HG03025 (cell line): Measurements from ENCODE around the gene C1orf141.
"Not testable (repeated sequence)": the region's sequence is repeated elsewhere in the genome, so short reads cannot be mapped to it uniquely, and the experiment has no call there.

Experiments used
- ATAC-seq: cut with Tn5 transposase; IDR thresholded peaks from one replicate; pipeline ENCODE4 v1.9.1; 2021; ENCODE audit warnings: mild to moderate bottlenecking, moderate library complexity; ENCODE audit not compliant: unreplicated experiment, low FRiP score

The C1orf141 gene

DNA sequence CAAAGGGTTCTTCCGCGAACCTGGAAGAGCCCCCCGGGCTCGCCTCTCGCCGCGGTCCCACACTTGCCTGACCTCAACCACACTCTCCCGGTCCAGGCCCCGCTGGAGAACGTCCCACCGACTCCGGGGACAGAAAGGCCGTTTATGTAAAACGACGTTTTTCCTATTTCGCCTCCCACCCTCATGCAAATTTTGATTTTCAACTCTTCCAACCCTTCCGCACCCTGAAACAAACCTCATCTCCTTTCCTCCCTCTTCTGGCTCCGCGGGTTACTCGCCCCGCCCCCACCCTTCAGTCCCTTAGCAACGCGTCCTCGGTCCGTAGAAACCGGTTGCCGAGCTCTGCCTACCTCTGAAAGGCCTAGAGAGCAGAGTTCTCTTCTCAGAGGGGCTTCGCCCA lies at the start of gene C1orf141:
Gene C1orf141 (minus strand): TSS at position 276 of the 400 bp plus-strand sequence. CDS start 7,730 bp downstream, outside the sequence.
- ATAC-seq, result no peak

DNA sequence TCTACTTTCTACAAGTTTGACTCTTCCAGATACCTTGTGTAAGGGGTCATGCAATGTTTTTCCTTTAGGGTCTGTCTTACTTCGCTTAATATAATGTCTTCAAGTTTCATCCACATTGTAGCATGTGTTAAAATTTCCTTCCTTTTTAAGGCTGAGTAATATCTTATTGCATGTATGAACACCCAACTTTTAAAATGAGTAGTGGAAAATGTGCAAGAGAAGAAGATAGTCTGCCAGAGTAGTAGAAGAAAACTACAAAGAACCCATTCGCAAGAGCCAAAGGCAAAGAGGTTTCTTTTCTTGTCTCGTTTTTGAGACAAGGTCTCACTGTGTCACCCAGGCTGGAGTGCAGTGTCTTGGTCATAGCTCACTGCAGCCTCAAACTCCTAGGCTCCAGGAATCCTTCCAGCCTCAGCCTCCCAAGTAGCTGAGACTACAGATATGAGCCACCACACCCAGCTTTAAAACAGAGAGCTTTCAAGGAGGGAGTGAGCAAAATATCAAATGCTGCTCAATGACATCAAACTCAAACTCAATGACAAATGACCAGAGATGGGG lies 40.8 kb upstream of the C1orf141 start:
- no peak for ATAC-seq

- ATAC-seq, result no peak
These were observed 40.0 kb upstream of the C1orf141 start for GRCh38 chr1:67174716-67175284.

- ATAC-seq, result no peak
These were observed 39.2 kb upstream of the C1orf141 start for GRCh38 chr1:67173988-67174387.

- no peak for ATAC-seq
These were observed 37.2 kb upstream of the C1orf141 start for GRCh38 chr1:67171978-67172377.

GRCh38 chr1:67171574-67171955 lies 36.8 kb upstream of the C1orf141 start:
- no peak for ATAC-seq

DNA sequence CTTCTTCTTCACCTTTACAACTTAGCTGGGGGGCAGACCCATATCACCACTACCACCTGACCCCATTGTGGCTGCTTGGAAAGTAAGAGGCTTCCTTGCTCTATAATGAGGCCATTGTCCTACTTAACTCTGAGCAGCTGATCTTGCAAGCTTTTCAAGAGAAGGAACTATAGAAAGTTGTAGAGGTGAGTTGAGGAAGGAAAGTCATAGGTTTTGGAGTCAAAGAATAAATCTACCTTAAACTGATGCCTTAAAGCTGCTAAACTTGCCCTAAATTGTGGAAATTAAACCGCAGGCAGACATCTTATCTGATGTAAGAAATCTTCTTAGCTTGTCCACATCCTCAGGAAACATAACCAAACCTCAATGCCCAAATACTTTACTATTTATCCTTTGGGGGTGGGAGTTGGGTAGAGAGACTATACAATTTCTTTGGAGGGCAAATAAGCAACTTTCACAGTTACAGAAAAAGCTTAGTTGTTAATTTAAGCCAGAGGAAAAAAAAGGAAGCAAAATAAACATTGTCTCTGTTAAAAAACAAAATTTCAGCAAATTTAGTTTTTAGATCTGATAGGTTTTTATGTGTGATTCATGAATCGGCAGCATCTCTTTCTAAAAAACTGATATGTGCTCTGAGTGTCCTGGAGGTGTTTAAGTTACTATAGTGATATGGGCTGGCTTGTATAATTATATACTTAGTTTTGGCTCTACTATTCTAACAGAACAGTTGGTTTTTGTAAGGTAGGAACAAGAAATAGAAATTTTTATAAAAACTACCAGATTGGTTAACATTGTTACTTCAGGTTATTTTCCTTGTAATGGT lies 36.2 kb upstream of the C1orf141 start:
- no peak for ATAC-seq

- no peak for ATAC-seq
These were observed 35.2 kb upstream of the C1orf141 start for GRCh38 chr1:67169932-67170331.

GRCh38 chr1:67169496-67169895 lies 34.7 kb upstream of the C1orf141 start:
- no peak for ATAC-seq

GRCh38 chr1:67166196-67166595 lies 31.4 kb upstream of the C1orf141 start, which contains the start of gene IL23R:
TSS of gene IL23R (plus strand) at chr1:67166454. CDS start at chr1:67168121, 1,667 bp downstream.
- ATAC-seq, result peak; percentile 73

GRCh38 chr1:67165468-67166041 lies 30.8 kb upstream of the C1orf141 start:
- no peak for ATAC-seq

DNA sequence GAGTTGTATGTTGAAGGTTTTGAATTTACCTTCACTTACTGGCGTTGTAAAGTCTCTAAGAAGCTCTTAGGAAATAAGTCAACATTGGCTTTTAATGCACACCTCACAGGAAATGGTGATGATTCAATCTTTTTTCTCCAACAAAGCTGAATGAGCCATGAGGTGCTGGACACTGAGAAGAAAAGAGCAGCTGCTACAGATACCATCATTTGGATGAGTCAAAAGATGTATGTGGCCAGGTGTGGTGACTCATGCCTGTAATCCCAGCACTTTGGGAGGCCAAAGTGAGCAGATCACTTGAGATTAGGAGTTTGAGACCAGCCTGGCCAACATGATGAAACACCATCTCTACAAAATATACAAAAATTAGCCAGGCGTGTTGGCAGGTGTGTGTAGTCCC lies 28.2 kb upstream of the C1orf141 start:
- ATAC-seq, result no peak

GRCh38 chr1:67159233-67159632 lies 24.5 kb upstream of the C1orf141 start:
- ATAC-seq, result no peak

- no peak for ATAC-seq
These were observed 23.6 kb upstream of the C1orf141 start for GRCh38 chr1:67158401-67158800.

DNA sequence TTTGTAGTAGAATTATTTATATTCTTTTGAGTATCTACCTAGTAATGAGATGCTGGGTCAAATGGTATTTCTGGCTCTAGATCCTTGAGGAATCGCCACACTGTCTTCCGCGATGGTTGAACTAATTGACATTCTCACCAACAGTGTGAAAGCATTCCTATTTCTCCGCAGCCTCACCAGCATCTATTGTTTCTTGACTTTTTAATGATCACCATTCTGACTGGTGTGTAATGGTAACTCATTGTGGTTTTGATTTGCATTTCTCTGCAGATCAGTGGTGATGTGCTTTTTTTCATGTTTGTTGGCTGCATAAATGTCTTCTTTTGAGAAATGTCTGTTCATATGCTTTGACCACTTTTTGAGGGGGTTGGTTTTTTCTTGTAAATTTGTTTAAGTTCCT lies 16.2 kb upstream of the C1orf141 start:
- no peak for ATAC-seq

DNA sequence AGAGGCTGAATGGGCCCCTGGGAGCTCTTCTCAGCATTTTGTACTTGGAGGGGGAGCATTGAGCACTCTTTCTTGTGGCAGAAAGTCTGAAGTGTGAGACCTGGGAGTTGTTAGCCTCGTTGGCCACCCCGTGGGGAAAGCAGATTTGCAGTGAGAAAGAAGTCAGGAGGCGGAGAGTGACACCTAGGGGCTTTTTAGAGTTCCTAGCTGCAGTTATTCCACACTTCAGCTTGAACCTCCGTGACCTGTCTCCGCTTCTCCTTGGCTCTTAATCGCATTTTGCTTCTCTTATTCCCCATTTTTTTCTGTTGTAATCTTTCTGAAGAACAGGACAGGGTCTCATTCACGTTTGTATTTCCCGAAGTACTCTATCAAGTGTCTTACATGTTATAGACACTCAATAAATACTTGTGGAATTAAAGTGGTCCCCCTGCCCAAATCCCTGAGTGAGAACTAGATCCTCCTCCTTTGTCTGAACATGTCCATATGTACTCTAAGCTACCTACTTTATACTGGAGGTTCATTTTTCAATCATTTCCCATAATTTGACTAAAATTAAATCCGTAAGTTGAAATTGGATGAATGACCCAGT lies 14.5 kb upstream of the C1orf141 start:
- peak; percentile 88 for ATAC-seq

DNA sequence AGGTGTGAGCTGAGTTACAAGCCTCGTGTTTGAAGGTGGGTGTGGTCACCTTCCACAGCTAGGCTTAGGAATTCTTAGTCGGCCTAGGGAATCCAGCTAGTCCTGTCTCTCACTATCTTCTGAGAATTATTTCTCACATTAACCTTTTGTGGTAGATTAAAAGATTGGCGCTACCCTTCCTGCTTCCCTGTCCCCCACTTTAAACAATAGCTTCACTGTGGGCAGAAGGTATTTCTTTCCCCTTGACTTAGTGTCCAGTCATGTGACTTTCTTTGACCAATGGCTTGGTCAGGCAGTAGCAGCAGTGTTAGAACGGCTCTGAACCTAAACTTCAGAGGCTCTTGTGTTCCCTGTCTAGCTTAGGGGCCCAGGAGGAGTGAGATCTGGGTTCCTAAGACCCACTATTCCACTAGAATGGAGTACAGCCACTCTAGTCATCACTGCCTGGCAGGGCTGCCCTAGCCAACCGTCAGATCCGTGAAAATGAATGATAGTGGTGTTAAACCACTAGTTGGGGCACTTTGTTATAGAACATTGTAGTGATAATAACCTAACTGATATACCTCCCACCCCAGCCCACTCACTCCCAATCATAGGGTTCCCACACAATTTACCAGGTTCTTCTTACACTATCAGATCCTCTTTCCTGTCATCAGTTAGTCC lies 13.9 kb upstream of the C1orf141 start:
- ATAC-seq, result peak; percentile 22

DNA sequence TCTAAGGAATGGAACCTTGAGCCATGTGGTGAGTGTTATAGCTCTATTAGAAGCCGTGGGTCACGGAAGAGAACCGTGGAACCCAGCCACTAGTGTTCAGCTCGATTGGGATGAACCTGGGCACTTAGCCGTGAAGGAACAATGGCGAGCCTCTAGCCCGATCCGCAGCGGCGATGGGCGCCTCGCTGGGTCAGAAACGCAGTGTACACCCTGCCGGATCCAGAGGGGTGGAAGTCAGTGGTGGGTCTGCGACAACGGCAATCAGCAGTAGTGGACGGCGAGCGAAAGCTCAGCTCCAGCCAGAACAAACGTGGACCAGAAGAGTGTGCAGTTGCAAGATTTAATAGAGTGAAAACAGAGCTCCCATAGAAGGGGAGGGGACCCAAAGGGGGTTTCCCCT lies 13.2 kb upstream of the C1orf141 start:
- ATAC-seq, result not testable (repeated sequence)

GRCh38 chr1:67146539-67146938 lies 11.8 kb upstream of the C1orf141 start:
- no peak for ATAC-seq

DNA sequence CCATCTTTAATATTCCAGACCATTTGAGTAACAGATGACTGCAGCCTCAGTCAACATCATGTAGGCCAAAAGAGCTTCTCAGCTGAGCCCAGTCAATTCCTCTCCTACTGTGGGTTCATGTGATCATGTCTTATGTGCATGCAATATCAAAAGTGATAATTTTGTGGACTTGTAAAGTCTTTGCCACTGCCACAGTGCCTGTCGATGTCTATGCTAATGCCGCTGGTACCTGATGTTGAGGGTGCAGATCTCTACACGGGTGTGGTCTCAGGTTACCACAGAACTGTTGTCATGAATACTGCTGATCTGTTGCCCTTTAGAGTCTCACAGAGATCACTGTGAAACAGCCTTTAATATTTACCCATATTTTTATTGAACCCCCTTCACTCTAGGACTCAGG lies 11.3 kb upstream of the C1orf141 start:
- no peak for ATAC-seq
